HCT116 (cell line): ENCODE measurements around the gene ARHGEF11. TPM values are rescaled to one million over a fixed set of nuclear protein-coding genes. Genes with fewer than 3 reads are reported as not detected.

ENCODE experiments used
- ATAC-seq: fragments of 200-7000 bp; cut with Tn5 transposase; 2 replicates; pipeline ENCODE4 v1.9.1; 2020; ENCODE audit warnings: mild to moderate bottlenecking, moderate library complexity
- BruUV-seq: library from RNA; stranded (reverse); fragments of 400-500 nt; replicated peaks from 2 replicates; lab custom pipeline; 2021; lab: Mats Ljungman, UMichigan
- CTCF ChIA-PET: fragments of 300-600 bp; sonication (Branson Sonifier 250); formaldehyde crosslinking; loops from one replicate; lab custom pipeline; 2021; ENCODE audit warnings: antibody characterized with exemption; lab: Charles Lee
- POLR2A ChIA-PET: fragments of 300-600, 350-600 bp; sonication (Branson Sonifier 250); formaldehyde crosslinking; loops from one replicate; lab custom pipeline; 2021; ENCODE audit warnings: antibody characterized with exemption; lab: Charles Lee
- RAD21 ChIA-PET, 2 experiments: fragments of 300-600 bp; sonication (Branson Sonifier 250); formaldehyde crosslinking; loops; one replicate each; lab custom pipeline; 2023; ENCODE audit warnings: low total read pairs in 2 of 2; ENCODE audit not compliant: uncharacterized antibody in 2 of 2, unreplicated experiment in 2 of 2, low non-redundant PET in 1 of 2; lab: Charles Lee
- DNase-seq: peaks from one replicate; pipeline ENCODE4 v3.0.0-alpha.2; 2010; ENCODE audit warnings: low read depth, low spot score
- H2AFZ ChIP-seq: fragments of 200-600 bp; shearing (Covaris generic), sonication (generic); 2 replicates; pipeline ENCODE4 v1.6.1; 2017; ENCODE audit warnings: low read depth, mixed run types, mixed read lengths, antibody characterized with exemption, low read length; ENCODE audit not compliant: poor library complexity, severe bottlenecking
- H3K27ac ChIP-seq: 2 replicates; pipeline ENCODE4 v1.5.1; 2012; ENCODE audit warnings: low read depth, low read length
- H3K27me3 ChIP-seq: fragments of 200-600 bp; sonication (generic); 2 replicates; pipeline ENCODE4 v1.6.1; 2016; ENCODE audit warnings: mixed run types, low read length, mixed read lengths; ENCODE audit not compliant: insufficient read depth
- H3K36me3 ChIP-seq, 2 experiments: fragments of 200-500 bp in 1 of 2; fragments of 200-600 bp in 1 of 2; sonication (Bioruptor generic) in 1 of 2; sonication (generic) in 1 of 2; 2 replicates each; pipeline versions ENCODE4 v1.5.1 to v1.6.1; 2014 to 2016; ENCODE audit warnings: low read length in 2 of 2, inconsistent platforms in 1 of 2, mixed read lengths in 1 of 2, mixed run types in 1 of 2; ENCODE audit not compliant: insufficient read depth in 2 of 2, control insufficient read depth in 1 of 2
- H3K4me1 ChIP-seq, 2 experiments: fragments of 200-600 bp in 1 of 2; sonication (generic) in 1 of 2; 2 replicates each; pipeline versions ENCODE4 v1.5.1 to v1.6.1; 2012 to 2017; ENCODE audit warnings: low read length in 2 of 2, inconsistent platforms in 1 of 2, mild to moderate bottlenecking in 1 of 2, mixed read lengths in 1 of 2, mixed run types in 1 of 2, moderate library complexity in 1 of 2; ENCODE audit not compliant: insufficient read depth in 2 of 2, control insufficient read depth in 1 of 2
- H3K4me2 ChIP-seq: fragments of 200-600 bp; sonication (generic); 2 replicates; pipeline ENCODE4 v1.6.1; 2017; ENCODE audit warnings: mixed run types, low read length, mixed read lengths
- H3K4me3 ChIP-seq, 2 experiments: fragments of 200-600 bp in 1 of 2; sonication (generic) in 1 of 2; replicated peaks in 1 of 2; 2 replicates each; pipeline ENCODE4 v1.5.1; 2011 to 2016; ENCODE audit warnings: low read length in 2 of 2, control low read depth in 1 of 2, low read depth in 1 of 2, mild to moderate bottlenecking in 1 of 2, mixed read lengths in 1 of 2, mixed run types in 1 of 2
- H3K79me2 ChIP-seq: fragments of 200-600 bp; sonication (generic); 2 replicates; pipeline ENCODE4 v1.6.1; 2017; ENCODE audit warnings: mild to moderate bottlenecking, mixed run types, low read length, moderate library complexity, mixed read lengths; ENCODE audit not compliant: insufficient read depth
- H3K9ac ChIP-seq: fragments of 200-600 bp; sonication (generic); 2 replicates; pipeline ENCODE4 v1.6.1; 2016; ENCODE audit warnings: low read length, mixed read lengths
- H3K9me2 ChIP-seq: fragments of 200-600 bp; sonication (generic), shearing (Covaris generic); 2 replicates; pipeline ENCODE4 v1.6.1; 2017; ENCODE audit warnings: mixed run types, mild to moderate bottlenecking, moderate library complexity; ENCODE audit not compliant: insufficient read depth
- H3K9me3 ChIP-seq, 2 experiments: fragments of 200-500 bp in 1 of 2; fragments of 200-600 bp in 1 of 2; sonication (Bioruptor generic) in 1 of 2; sonication (generic) in 1 of 2; 2 replicates each; pipeline ENCODE4 v1.6.1; 2014 to 2017; ENCODE audit warnings: low read length in 2 of 2, mixed read lengths in 2 of 2, inconsistent platforms in 1 of 2, low read depth in 1 of 2, mild to moderate bottlenecking in 1 of 2, mixed run types in 1 of 2, moderate library complexity in 1 of 2; ENCODE audit not compliant: control insufficient read depth in 1 of 2, insufficient read depth in 1 of 2
- H4K20me1 ChIP-seq: fragments of 200-600 bp; sonication (generic), shearing (Covaris generic); 2 replicates; pipeline ENCODE4 v1.6.1; 2017; ENCODE audit warnings: mixed run types, mild to moderate bottlenecking, moderate library complexity; ENCODE audit not compliant: insufficient read depth
- CBX3 ChIP-seq: IDR thresholded peaks from 2 replicates; pipeline ENCODE4 v1.6.1; 2012; ENCODE audit warnings: low read depth
- CEBPB ChIP-seq: IDR thresholded peaks from 2 replicates; pipeline ENCODE4 v1.6.1; 2012; ENCODE audit warnings: low read depth
- ELF1 ChIP-seq: IDR thresholded peaks from 2 replicates; pipeline ENCODE4 v1.6.1; 2012; ENCODE audit warnings: low read depth, borderline replicate concordance
- EZH2 ChIP-seq: fragments of 200-600 bp; sonication (generic); IDR thresholded peaks from 2 replicates; pipeline ENCODE4 v1.6.1; 2017; ENCODE audit warnings: antibody characterized with exemption, mixed run types
- EZH2phosphoT487 ChIP-seq: fragments of 200-600 bp; IDR thresholded peaks from 2 replicates; pipeline ENCODE4 v1.6.1; 2018; ENCODE audit warnings: antibody characterized with exemption, borderline replicate concordance
- RAD21 ChIP-seq: IDR thresholded peaks from 2 replicates; pipeline ENCODE4 v1.6.1; 2012; ENCODE audit warnings: low read depth, mild to moderate bottlenecking
- REST ChIP-seq: IDR thresholded peaks from 2 replicates; pipeline ENCODE4 v1.6.1; 2012; ENCODE audit warnings: low read depth
- SIN3A ChIP-seq: IDR thresholded peaks from 2 replicates; pipeline ENCODE4 v1.6.1; 2012; ENCODE audit warnings: low read depth
- SP1 ChIP-seq: IDR thresholded peaks from 2 replicates; pipeline ENCODE4 v1.6.1; 2012; ENCODE audit warnings: low read depth
- ZBTB33 ChIP-seq: IDR thresholded peaks from 2 replicates; pipeline ENCODE4 v1.6.1; 2011; ENCODE audit warnings: mild to moderate bottlenecking, low read length, moderate library complexity; ENCODE audit not compliant: insufficient replicate concordance; ENCODE audit errors: extremely low read depth
- intact Hi-C: fragments of 100-400 bp; cut with micrococcal nuclease; formaldehyde crosslinking; loops from 2 replicates; pipeline ENCODE4 v1.10.0; 2022
- total RNA-seq: library from RNA; stranded (reverse); gene quantifications from one replicate; pipeline ENCODE4 v1.2.1, GENCODE V29; 2021; ENCODE audit not compliant: unreplicated experiment

The ARHGEF11 gene
- total RNA-seq, 1 experiment from 2014 or later: 28.9 TPM

- Histone ChIP-seq H3K9me2 (no peaks in the 10 kb centered on the region), H3K27ac (no peak overlapping the region), H3K4me3 (no peak overlapping the region), H3K36me3 (no peaks in the 10 kb centered on the region), H3K4me1 (peaks cover 0 to 6% of the 10 kb centered on the region in 2 experiments; a peak in 1 of 4 replicates), H4K20me1 (no peaks in the 10 kb centered on the region), H3K4me2 (no peak overlapping the region), H2AFZ (no peak overlapping the region), H3K27me3 (no peaks in the 10 kb centered on the region), H3K9ac (no peak overlapping the region), H3K9me3 (no peaks in the 10 kb centered on the region), H3K79me2 (peaks cover 25% of the 10 kb centered on the region)
- ChIA-PET POLR2A (no interaction called here), CTCF (no interaction called here), RAD21 (no interaction called here)
- TF ChIP-seq CEBPB: no peak
- TF ChIP-seq RAD21: no peak
- TF ChIP-seq ZBTB33: no peak
- TF ChIP-seq EZH2phosphoT487: no peak
- TF ChIP-seq SIN3A: no peak
- no peak for TF ChIP-seq REST
- no peak for TF ChIP-seq ELF1
- TF ChIP-seq SP1: no peak
- no peak for TF ChIP-seq EZH2
- TF ChIP-seq CBX3: no peak
- intact Hi-C loops: no loop called here
- ATAC-seq: no peak
- DNase-seq: no peak
- no TSS peak for BruUV-seq
Observed at GRCh38 chr1:156999596-157000320, 45.8 kb downstream of the ARHGEF11 start.
